NCI-H146 treated with DMSO at 0.1 percent for 48 hours (cell line): ENCODE results near the gene JHY.
"Not testable (repeated sequence)": the region's sequence is repeated elsewhere in the genome, so short reads cannot be mapped to it uniquely, and the experiment has no call there.

ENCODE experiments used
- DNase-seq: peaks from one replicate; lab custom pipeline; 2025; ENCODE audit not compliant: unreplicated experiment; lab: John Stamatoyannopoulos, UW

JHY gene

DNA sequence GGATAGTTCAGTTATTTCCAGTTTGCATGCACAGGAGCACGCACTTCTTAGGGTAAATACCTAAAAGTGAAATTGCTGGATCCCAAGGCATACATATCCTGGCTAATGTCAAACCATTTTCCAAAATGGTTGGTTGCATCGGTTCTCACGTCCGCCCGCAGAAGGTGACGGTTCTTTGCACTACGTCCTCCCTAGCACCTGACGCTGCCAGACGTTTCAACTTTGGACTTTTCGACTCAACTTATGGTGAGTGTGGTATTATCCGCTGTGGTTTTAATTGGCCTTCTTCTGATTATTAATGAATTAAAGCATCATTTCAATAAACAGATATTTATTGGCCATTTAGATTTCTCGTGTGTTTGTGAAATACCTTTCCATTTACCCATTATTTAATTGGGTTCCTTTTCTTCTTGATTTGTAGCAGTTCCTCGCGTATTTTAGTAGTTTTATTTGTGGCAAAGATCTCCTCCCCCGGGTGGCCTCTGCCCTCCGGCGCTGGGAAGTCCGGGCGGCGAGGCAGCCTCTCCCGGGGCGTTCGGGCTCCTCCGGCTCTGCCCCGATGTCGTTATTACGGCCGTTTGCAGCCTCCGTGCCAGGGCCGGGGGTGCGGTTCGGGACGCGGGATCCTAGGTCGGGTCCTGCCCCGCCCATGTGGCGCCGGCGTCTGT is at the start of gene JHY:
Gene JHY, plus strand, starts transcription at position 571 of the 668 bp plus-strand sequence. CDS start 3,091 bp downstream, outside the sequence.
- DNase-seq: no peak

DNA sequence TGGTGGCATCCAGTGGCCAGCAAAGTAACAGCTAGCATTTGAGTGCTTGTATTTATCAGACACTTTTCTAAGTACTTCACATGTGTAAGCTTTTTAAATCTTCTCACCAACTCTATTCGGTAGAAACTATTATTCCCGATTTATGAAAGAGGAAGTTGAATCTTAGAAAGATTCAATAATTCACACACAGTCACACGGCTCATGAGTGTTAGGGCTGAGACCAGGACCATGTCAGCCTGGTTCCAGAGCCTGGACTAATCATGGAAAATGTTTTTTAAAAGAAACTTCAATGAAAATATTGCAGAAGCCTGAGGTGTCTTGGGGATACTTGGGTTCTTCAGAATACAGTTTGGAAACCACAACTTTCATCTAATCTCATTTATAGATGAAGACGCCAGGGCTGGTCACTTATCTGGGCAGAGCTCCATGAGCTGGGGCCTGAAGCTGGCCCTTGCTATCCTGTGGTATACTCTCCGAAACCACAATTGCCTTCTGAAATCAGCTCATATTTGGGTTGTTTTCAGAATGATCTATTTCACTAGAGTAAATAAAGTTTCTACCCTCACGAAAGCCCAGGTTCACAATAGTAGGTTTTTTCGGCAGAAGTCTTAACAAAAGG is 48.6 kb upstream of the JHY start:
- no peak for DNase-seq

DNA sequence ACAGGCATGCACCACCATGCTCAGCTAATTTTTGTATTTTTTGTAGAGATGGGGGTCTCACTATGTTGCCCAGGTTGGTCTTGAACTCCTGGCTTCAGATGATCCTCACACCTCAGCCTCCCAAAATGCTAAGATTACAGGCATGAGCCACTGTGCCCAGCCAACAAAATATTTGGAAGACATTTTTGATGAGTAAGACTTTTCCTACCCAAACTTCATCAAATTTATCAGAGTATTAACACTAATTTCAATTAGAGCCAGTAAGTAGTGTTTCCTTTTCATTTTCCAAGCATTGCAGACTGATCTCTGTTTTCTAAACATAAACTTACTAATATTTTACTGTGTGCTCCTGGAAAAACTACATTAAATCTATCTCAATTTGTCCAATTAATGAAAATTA is 45.6 kb upstream of the JHY start:
- no peak for DNase-seq

DNA sequence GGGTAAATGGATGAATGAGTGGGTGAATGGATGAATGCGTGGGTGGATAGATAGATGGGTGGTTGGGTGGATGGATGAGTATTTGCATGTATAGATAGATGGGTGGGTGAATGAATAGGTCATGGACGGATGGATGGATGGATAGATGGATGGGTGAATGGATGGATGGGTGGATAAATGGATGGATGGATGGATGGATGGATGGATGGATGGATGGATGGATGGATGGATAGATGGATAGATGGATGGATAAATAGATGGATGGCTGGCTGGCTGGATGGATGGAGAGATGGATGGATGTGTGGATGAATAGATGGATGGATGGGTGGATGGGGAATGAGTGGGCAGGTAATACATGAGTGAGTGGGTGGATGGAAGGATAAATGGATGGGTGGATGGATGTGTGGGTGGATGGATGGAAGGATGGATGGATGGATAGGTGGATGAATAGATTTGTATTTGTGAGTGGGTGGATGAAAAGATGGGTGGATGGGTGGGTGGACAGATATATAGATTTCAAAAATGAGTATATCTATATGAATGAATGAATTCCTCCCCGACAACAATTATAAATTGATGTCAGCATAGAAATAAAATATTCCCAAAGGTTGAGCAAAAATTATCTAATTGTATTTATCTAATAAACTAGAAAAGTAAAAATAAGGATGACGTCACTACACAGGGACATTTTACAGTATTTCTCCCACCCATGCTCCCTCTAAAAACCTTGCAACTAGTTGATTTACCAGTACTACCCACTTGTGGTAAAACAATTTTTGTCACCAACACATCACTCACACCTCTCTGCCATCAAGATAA is 44.8 kb upstream of the JHY start:
- no peak for DNase-seq

DNA sequence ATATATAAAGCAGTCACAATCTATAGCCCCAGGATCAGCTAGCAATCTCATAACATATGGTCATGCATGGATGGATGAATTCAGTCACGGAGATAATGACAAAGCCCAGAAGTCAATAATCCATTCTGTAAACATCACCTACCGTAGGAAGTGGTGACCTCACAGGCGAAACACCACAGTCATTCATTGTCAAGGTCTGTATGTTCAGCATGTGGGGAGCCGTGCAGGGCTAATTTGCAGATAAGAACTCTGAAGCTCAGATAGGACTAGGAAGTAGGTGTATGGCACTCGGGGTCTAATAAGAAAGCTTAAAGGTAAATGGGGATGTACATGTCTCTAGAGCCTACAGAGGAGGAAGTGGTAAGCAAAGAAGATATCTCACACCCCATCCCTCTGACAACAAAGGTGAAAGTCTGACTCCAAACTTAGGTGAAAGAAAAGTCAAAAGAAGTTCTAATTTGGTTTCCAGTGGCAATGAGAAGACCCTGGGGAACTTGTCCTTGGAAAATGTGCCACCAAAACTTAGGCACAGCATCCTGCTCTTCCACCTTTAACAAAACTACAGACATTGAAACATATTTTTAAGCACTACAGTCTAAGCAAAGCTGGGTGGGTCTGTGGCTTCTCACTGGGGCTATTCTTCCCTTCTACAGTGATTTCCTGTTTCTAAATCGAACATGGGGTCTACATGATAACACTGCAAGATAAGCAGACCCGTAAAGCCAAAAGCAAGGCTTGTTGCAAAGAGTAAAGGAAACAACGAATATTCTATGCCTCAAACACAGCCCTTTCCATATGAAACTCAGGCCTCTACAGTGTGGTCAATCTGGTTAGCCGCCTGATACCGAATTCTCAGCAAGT is 39.0 kb upstream of the JHY start:
- no peak for DNase-seq

DNA sequence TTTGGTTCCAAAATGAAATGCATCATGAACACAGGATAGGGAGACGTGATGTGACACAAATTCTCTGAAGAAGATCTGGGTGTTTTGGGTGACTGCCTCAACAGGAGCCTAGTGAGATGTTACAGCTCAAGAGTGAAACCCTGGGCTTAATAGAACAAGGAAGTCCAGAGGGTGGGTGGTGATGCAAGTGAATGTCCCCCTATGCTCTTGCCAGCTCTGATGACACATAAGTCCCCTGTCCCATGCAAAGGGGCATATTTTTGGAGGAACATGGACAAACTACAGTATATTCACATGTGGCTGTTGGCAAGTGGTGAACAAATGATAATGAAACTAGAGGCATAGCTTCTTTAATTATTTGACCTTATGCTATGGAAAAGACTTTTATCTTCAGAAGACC is 35.1 kb upstream of the JHY start:
- no peak for DNase-seq

DNA sequence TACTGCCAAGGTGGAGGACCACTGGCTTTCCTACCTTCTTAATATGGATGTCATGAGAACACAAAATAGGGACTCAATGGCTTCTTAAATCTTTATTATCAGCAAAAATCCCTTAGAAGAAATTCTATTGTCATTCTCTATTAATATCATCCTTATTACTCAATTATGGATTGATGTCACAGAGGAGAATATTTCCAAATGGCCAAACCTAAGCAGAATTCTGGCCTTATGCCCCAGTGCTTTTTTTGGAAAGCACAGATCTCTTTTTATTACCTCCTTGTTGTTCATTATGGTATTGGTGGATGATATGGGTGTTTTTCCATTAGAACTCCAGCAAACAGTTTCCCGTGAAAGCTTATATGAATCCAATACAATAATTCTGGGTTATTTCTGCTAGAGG is 34.4 kb upstream of the JHY start:
- DNase-seq: no peak

DNA sequence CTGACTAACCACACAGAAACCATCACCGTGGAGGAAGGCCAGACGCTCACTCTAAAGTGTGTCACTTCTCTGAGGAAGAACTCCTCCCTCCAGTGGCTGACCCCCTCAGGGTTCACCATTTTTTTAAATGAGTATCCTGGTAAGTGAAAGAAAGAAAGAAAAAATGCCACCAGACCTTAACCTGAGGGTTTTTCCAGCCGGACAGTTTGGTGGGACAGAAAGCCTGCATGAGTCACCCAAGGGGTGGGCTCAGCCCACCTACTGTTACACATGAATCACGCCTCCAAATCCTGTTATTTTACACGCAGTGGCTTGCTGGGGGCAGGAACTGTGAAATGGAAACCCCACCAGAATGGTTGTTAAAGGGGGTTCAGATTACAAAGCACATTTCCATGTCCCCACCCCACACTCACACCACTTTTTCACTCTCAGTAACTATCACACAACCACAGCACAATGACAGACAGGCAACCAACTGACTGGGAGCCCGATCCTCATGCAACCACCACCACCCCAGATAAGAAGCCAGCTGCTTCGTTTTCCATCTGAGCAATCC is 32.4 kb upstream of the JHY start:
- no peak for DNase-seq

DNA sequence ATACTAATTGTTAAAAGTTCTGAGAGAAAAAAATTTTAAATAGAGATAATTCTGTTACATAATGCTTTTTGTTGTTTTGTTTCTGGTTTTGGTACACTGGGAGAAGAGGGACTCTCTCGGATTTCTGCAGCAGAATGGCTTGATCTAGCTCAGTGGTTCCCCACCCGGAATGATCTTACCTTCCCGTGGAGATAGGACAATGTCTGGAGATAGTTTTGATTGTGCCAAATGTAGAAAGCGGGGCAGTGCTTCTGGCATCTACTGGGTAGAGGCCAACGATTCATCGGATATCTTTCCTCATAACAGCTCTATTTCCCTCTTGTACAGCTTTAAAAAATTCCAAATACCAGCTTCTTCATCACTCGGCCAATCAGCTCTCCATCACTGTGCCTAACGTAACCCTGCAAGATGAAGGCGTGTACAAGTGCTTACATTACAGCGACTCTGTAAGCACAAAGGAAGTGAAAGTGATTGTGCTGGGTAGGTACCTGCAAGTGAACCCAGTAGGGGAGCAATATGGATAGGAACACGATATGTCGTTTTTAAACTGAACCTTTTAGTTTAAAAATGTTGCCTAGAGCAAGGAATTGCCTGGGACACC is 31.1 kb upstream of the JHY start:
- no peak for DNase-seq

DNA sequence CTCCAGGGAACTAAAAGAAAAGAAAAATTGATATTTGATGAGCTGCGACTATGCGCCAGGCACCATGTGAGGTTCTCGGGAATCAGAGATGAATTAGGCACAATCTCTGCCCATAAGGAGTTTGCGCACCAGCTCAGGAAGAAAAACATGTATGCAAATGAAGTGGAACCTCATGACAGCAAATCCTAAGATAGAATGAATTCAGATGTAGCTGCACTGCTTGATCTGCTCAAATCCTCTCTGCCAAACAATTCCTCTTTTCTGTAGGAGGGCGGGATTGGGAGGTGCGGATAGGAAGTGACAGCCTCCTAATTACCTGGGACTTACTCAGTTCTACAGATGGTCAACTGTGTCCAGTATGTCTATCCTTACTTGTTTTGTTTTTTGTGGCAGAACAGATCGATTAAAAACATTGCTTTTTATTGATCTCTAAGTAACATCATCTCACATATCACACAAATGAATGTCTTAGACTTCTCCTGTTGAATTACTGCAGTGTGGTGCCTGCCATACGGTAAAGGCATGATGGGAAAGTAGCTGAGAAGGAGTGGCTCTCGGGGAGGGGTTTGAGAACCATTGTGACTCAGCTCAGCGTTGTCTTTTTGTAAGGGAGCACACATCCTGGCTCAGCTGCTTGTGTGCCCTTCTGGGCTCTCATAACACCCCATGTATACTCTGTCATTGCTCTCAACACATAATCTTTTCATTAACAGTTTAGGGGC is 30.3 kb upstream of the JHY start:
- no peak for DNase-seq

DNA sequence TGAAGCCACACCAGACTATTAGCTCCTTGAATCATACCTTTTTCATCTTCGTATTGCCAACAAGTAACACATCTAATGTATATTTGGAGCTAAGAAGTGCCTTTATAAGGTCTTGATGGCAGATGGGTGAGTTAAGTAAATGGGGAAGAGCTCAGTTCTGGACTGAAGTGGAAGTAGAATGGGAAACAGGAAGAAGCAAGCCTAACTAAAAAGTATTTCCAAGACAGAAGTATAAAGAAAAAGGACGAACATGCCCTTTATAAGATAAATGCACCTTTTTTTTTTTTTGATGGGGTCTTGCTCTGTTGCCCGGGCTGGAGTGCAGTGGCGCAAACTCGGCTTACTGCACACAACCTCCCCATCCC is 29.8 kb upstream of the JHY start:
- DNase-seq: no peak

DNA sequence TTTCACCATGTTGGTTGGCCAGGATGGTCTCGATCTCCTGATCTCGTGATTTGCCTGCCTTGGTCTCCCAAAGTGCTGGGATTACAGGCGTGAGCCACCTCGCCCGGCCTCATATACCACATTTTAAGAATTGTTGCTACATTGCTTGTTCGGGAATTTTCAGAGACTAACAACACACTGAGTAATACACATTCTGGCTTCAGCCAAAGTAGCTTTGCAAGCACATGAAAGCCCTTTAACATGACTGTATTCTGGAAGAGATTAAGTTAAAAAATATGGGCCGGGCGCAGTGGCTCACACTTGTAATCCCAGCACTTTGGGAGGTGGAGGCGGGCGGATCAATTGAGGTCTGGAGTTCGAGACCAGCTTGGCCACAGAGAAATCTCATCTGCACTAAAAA is 29.3 kb upstream of the JHY start:
- no peak for DNase-seq

DNA sequence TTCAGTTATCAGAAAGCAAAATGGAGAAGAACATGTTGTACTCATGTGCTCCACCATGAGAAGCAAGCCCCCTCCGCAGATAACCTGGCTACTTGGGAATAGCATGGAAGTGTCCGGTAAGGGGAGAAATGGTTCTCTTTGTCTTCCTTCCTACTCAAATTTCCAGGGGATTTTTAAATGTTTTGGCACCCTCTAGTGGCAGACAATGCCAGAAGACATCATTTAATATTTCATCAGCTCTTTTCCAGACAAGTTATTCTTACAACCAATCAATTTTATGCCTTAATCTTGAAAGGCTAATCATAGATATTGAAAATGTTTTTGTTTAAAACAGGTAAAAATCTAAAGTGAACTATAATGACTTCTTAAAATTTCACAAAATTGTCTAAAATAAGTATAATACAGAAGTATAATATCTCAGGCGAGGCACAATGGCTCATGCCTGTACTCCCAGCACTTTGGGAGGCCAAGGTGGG is 28.6 kb upstream of the JHY start:
- peak; percentile 47 for DNase-seq

DNA sequence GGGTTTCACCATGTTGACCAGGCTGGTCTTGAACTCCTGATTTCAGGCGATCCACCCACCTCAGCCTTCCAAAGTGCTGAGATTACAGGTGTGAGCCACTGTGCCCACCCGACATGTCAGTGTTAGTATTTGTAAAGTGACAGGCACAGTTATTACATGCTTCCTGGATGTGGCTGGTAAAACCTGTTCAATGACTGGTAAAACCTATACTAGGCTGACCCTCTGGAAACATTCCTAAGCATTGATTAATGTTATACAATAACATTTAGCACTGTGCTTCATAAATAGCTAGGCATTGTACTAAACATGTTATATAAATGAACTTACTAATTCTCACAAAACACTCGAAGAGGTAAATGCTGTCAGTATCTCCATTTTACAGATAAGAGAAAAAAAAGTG is 20.9 kb upstream of the JHY start:
- no peak for DNase-seq

DNA sequence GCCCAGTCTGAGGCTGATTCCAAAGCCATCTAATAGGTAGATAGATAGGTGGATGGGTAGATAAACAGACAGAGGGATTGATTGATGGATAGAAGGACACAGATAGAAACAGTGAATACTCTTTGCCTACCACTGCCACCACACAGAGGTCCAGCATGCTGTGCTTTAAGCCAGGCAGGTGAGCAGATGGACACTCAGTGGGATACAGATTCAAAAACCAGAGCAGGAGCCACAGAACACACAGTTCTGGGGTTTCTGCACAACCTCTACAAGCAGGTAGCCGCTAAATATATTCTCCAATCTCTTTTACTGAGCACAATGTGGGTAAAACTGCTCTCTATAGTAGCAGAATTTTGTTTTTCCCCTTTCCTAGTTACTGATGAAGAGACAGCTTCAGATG is 20.5 kb upstream of the JHY start:
- DNase-seq: no peak

DNA sequence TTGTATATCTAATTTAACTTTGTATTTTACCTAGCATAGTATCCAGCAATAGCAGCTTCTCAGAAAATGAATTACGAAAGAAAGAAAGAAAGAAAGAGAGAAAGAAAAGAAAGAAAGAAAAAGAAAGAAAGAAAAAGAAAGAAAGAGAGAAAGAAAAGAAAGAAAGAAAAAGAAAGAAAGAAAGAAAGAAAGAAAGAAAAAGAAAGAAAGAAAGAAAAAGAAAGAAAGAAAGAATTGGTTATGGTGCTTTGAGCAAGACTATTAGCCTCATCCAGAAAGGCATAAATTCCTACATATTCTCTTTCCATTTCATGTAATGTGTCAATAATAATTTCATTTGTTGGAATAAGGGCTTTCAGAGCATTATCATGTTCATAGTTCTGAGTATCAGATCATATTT is 19.4 kb upstream of the JHY start:
- DNase-seq: not testable (repeated sequence)

DNA sequence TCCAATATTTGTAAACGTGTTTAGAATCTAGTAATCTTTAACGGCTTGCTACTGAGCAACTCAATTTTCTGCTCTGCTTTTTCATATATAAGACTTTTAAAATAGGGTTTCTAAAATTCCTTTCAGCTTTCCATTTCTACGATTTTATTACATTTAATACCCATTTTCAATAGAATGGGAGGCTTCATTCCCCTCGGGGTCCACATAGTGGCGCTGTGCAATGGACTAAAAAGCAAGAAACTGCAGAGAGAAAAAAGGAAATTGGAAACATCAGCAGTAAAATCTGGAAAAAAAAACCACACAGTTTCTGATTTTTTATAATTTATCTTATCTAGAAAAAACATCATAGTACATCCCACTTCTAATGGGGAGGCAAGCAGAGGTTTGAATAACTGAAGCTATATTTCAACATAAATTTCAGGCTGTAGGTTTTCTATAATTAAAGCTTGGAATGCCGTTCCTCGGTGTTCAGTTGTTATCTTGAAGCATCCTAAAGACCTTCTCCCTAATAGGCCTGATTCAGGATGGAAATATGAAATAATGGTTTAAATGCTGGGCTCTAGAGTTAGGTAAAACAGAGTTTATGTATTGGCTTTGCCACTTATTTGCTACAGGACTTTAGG is 18.7 kb upstream of the JHY start:
- DNase-seq: no peak

DNA sequence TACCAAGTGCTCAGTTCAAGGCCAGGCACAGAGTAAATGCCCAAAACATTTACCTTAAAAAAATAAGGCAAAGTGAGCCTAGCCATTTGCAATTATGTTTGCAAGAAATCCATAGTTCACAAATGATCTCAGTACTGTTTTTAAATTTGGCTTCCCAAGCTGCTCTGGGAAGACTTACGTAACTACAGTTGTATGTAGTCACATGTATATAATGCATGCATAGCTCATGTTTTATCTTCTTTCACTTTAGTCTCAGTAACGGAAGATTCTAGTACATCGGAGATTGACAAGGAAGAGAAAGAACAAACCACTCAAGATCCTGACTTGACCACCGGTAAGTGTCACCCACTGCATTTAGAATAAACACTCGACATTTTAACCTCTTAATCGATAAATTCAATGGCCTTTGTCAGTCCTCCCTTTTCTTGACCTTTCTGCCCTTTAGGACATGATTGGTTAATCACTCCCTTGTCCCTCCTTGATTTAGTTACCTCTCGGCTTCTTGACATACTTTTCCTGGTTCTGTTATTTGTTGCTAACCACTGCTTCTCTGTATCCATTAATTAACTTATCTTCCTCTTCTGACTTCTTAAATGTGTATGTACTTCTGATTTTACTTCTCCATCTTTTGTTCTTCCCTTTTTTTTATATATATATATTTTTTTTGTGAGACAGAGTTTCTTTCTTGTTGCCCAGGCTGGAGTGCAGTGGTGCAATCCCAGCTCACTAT is 18.0 kb upstream of the JHY start:
- no peak for DNase-seq

DNA sequence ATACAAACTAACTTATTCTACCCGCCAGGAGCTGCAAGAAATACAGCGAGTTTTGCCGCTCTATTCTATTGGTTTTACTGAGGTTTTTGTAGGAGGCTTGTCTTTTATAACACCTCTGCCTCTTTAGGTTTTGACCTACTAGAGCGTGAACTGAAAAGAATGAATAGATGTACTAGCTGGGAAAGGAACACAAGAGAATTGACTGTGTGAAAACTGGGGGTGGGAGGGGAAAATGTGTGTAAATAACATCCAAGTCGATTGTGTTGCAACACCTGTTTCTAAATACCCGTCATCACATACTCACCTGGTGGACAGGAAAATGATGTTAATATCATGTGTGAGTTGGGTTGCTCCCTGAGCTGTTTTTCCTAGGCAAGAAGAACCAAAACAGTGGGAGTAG is 12.9 kb upstream of the JHY start:
- DNase-seq: no peak
